ENCODE results near the gene CCAR1. TPM values are rescaled to one million over a fixed set of nuclear protein-coding genes. Genes with fewer than 3 reads are reported as not detected.
"Not testable (repeated sequence)": the region's sequence is repeated elsewhere in the genome, so short reads cannot be mapped to it uniquely, and the experiment has no call there.

The CCAR1 gene
- total RNA-seq, 2 experiments from 2014 or later = 127 to 133 TPM

GRCh38 chr10:68820359-68820758 is 99.3 kb downstream of the CCAR1 start:
- CTCF ChIA-PET = not testable (repeated sequence)
- POLR2A ChIA-PET = interaction anchor here (0.7 kb wide), 1 partner anchor 46 kb away, joined by 6 read pairs; no protein-coding TSS in a partner anchor

GRCh38 chr10:68822626-68823025 is 101.6 kb downstream of the CCAR1 start:
- CTCF ChIA-PET = interaction anchor here (0.6 kb wide), 1 partner anchor 190 kb away, joined by 3 read pairs; no protein-coding TSS in a partner anchor
- POLR2A ChIA-PET = not testable (repeated sequence)

- ChIA-PET CTCF (interaction anchor here (1.2 kb wide), 1 partner anchor 73 kb away, joined by 4 read pairs; no protein-coding TSS in a partner anchor), POLR2A (interaction anchor here (0.6 to 0.8 kb wide), 3 partner anchors 10 to 74 kb away, joined by 3 read pairs; partner anchors contain the start of gene DDX50)
These were observed 105.9 kb downstream of the CCAR1 start, which contains the start of gene STOX1 for GRCh38 chr10:68826764-68827591. STOX1 (plus strand) TSS chr10:68827531; CDS start chr10:68827624, 93 bp downstream.

GRCh38 chr10:68827592-68827959 is 106.5 kb downstream of the CCAR1 start:
- ChIA-PET CTCF (interaction anchor here (1.1 to 1.2 kb wide), 2 partner anchors 15 to 72 kb away, joined by 4 read pairs; no protein-coding TSS in a partner anchor), POLR2A (interaction anchor here (0.6 to 0.8 kb wide), 2 partner anchors 65 to 73 kb away, joined by 3 read pairs; partner anchors contain the start of gene DDX50)

- POLR2A ChIA-PET = interaction anchor here (0.6 kb wide), 1 partner anchor 74 kb away, joined by 9 read pairs; no protein-coding TSS in a partner anchor
- CTCF ChIA-PET = interaction anchor here (1.1 to 1.6 kb wide), 2 partner anchors 15 to 395 kb away, joined by 3 to 4 read pairs; no protein-coding TSS in a partner anchor
These were observed 107.1 kb downstream of the CCAR1 start for GRCh38 chr10:68828083-68828601.

GRCh38 chr10:68828833-68829232 is 107.8 kb downstream of the CCAR1 start:
- ChIA-PET POLR2A (no interaction called here), CTCF (interaction anchor here (1.1 to 1.6 kb wide), 2 partner anchors 16 to 394 kb away, joined by 3 to 4 read pairs; no protein-coding TSS in a partner anchor)

GRCh38 chr10:68829521-68829920 is 108.5 kb downstream of the CCAR1 start:
- POLR2A ChIA-PET = no interaction called here
- CTCF ChIA-PET = interaction anchor here (1.6 kb wide), 1 partner anchor 393 kb away, joined by 3 read pairs; no protein-coding TSS in a partner anchor

- ChIA-PET POLR2A (no interaction called here), CTCF (no interaction called here)
These were observed 108.9 kb downstream of the CCAR1 start for GRCh38 chr10:68829952-68830351.

GRCh38 chr10:68831961-68832455 is 111.0 kb downstream of the CCAR1 start:
- ChIA-PET CTCF (interaction anchor here (0.6 kb wide), 1 partner anchor 35 kb away, joined by 3 read pairs; no protein-coding TSS in a partner anchor), POLR2A (no interaction called here)

GRCh38 chr10:68832601-68833000 is 111.6 kb downstream of the CCAR1 start:
- POLR2A ChIA-PET = interaction anchor here (0.6 to 0.7 kb wide), 2 partner anchors 193 to 500 kb away, joined by 3 to 5 read pairs; partner anchors contain the start of gene PBLD

GRCh38 chr10:68837626-68838322 is 116.7 kb downstream of the CCAR1 start:
- CTCF ChIA-PET = no interaction called here
- POLR2A ChIA-PET = interaction anchor here (0.6 kb wide), 1 partner anchor 11 kb away, joined by 3 read pairs; no protein-coding TSS in a partner anchor

More at GRCh38 chr10:68832601-68833000, 111.6 kb downstream of the CCAR1 start:
- CTCF ChIA-PET = interaction anchor here (0.6 kb wide), 1 partner anchor 34 kb away, joined by 3 read pairs; no protein-coding TSS in a partner anchor

- POLR2A ChIA-PET, CTCF ChIA-PET: not testable (repeated sequence)
These were observed 119.6 kb downstream of the CCAR1 start for GRCh38 chr10:68840650-68841049.

Other genes starting within 250 kb of the CCAR1 start
- gene DNA2, start 249.3 kb upstream of the CCAR1 start, total RNA-seq = 10 to 100 TPM; 45.7 to 49.7 TPM
- 10 to 100 TPM; 16.7 to 21.3 TPM for gene SLC25A16, start 193.7 kb upstream of the CCAR1 start, total RNA-seq
- under 1 TPM; 0.38 to 0.50 TPM for gene TET1, start 160.9 kb upstream of the CCAR1 start, total RNA-seq
- under 1 TPM; 0.34 to 0.40 TPM for gene STOX1, start 106.3 kb downstream of the CCAR1 start, total RNA-seq
- 10 to 100 TPM; 55.5 to 60.1 TPM for gene DDX50, start 180.1 kb downstream of the CCAR1 start, total RNA-seq
- 100 to 1,000 TPM; 287 to 290 TPM for gene DDX21, start 234.9 kb downstream of the CCAR1 start, total RNA-seq